Kidney capillary endothelial cell (primary cell): ENCODE results near the gene ADAMTS5.

Source experiments
- DNase-seq: peaks from one replicate; pipeline ENCODE4 v3.0.0-alpha.2; 2018; ENCODE audit warnings: low spot score

The ADAMTS5 gene

GRCh38 chr21:26967062-26967913 lies at the start of gene ADAMTS5:
ADAMTS5 (minus strand) TSS chr21:26967088; CDS start chr21:26966391, 697 bp downstream.
- peak; percentile 55 for DNase-seq

GRCh38 chr21:27001526-27001925 lies 34.6 kb upstream of the ADAMTS5 start:
- no peak for DNase-seq

GRCh38 chr21:26983576-26983975 lies 16.7 kb upstream of the ADAMTS5 start:
- no peak for DNase-seq

GRCh38 chr21:26982767-26983166 lies 15.9 kb upstream of the ADAMTS5 start:
- no peak for DNase-seq

- no peak for DNase-seq
Measured at GRCh38 chr21:26977746-26978145, 10.9 kb upstream of the ADAMTS5 start.

GRCh38 chr21:26973226-26973625 lies 6.3 kb upstream of the ADAMTS5 start:
- no peak for DNase-seq

- no peak for DNase-seq
Measured at GRCh38 chr21:26972192-26972591, 5.3 kb upstream of the ADAMTS5 start.

GRCh38 chr21:26969971-26970725 lies 3.3 kb upstream of the ADAMTS5 start:
- no peak for DNase-seq

GRCh38 chr21:26966649-26967061 lies 233 bp downstream of the ADAMTS5 start:
- peak; percentile 19 for DNase-seq

- DNase-seq: no peak
Measured at GRCh38 chr21:26965907-26966581, 844 bp downstream of the ADAMTS5 start.

- no peak for DNase-seq
Measured at GRCh38 chr21:26965040-26965906, 1.6 kb downstream of the ADAMTS5 start.

- DNase-seq: no peak
Measured at GRCh38 chr21:26964170-26964778, 2.6 kb downstream of the ADAMTS5 start.

- no peak for DNase-seq
Measured at GRCh38 chr21:26962621-26963181, 4.2 kb downstream of the ADAMTS5 start.

GRCh38 chr21:26961698-26962097 lies 5.2 kb downstream of the ADAMTS5 start:
- no peak for DNase-seq

GRCh38 chr21:26958788-26959187 lies 8.1 kb downstream of the ADAMTS5 start:
- DNase-seq: no peak

- no peak for DNase-seq
Measured at GRCh38 chr21:26956813-26957212, 10.1 kb downstream of the ADAMTS5 start.

- DNase-seq: no peak
Measured at GRCh38 chr21:26956216-26956615, 10.7 kb downstream of the ADAMTS5 start.

GRCh38 chr21:26954662-26955121 lies 12.2 kb downstream of the ADAMTS5 start:
- DNase-seq: no peak

- DNase-seq: no peak
Measured at GRCh38 chr21:26952374-26953066, 14.4 kb downstream of the ADAMTS5 start.

GRCh38 chr21:26949830-26950229 lies 17.1 kb downstream of the ADAMTS5 start:
- DNase-seq: no peak
